HepG2 (cell line): ENCODE measurements around the gene VDAC1. TPM values are rescaled to one million over a fixed set of nuclear protein-coding genes. Genes with fewer than 3 reads are reported as not detected.
A peak's percentile ranks its signal among the peaks of the same experiment; 100 is the strongest.

Source experiments
- FOXC1 ChIP-seq: sonication (generic); formaldehyde crosslinking; IDR thresholded peaks from 2 replicates; pipeline ENCODE4 v1.8.0; 2022; ENCODE audit warnings: mild to moderate bottlenecking, missing genetic modification reagents, borderline replicate concordance
- HIVEP1 ChIP-seq: sonication (generic); formaldehyde crosslinking; IDR thresholded peaks from 2 replicates; pipeline ENCODE4 v1.4.0; 2020; ENCODE audit warnings: mild to moderate bottlenecking, missing genetic modification reagents
- HNF4A ChIP-seq: sonication (generic); formaldehyde crosslinking; IDR thresholded peaks from 2 replicates; pipeline ENCODE4 v1.4.0; 2020; ENCODE audit warnings: missing genetic modification reagents
- KMT2B ChIP-seq: IDR thresholded peaks from 2 replicates; pipeline ENCODE4 v1.6.1; 2016; ENCODE audit warnings: missing genetic modification reagents, missing compliant biosample characterization
- MXD4 ChIP-seq: IDR thresholded peaks from 2 replicates; pipeline ENCODE4 v1.6.1; 2016; ENCODE audit warnings: mild to moderate bottlenecking, missing biosample characterization, missing genetic modification reagents
- NFYC ChIP-seq: IDR thresholded peaks from 2 replicates; pipeline ENCODE4 v1.6.1; 2016; ENCODE audit warnings: missing genetic modification reagents, missing compliant biosample characterization
- NKX3-1 ChIP-seq: sonication (generic); formaldehyde crosslinking; IDR thresholded peaks from 2 replicates; pipeline ENCODE4 v1.5.0; 2020; ENCODE audit warnings: missing genetic modification reagents
- TARDBP ChIP-seq: sonication (generic); formaldehyde crosslinking; IDR thresholded peaks from 2 replicates; pipeline ENCODE4 v1.8.0; 2022; ENCODE audit warnings: mild to moderate bottlenecking, missing genetic modification reagents
- ZBTB38 ChIP-seq: sonication (generic); formaldehyde crosslinking; IDR thresholded peaks from 2 replicates; pipeline ENCODE4 v1.5.1; 2020; ENCODE audit warnings: mild to moderate bottlenecking, missing genetic modification reagents
- ZKSCAN8 ChIP-seq: IDR thresholded peaks from 2 replicates; pipeline ENCODE4 v1.6.1; 2016; ENCODE audit warnings: borderline replicate concordance, missing genetic modification reagents, missing compliant biosample characterization
- ZMYM2 ChIP-seq: sonication (generic); formaldehyde crosslinking; IDR thresholded peaks from 2 replicates; pipeline ENCODE4 v1.8.0; 2022; ENCODE audit warnings: mild to moderate bottlenecking, missing genetic modification reagents
- ZNF260 ChIP-seq: sonication (generic); formaldehyde crosslinking; IDR thresholded peaks from 2 replicates; pipeline ENCODE4 v1.4.0; 2020; ENCODE audit warnings: missing genetic modification reagents, low read depth, mild to moderate bottlenecking, borderline replicate concordance
- ZNF530 ChIP-seq: sonication (generic); formaldehyde crosslinking; IDR thresholded peaks from 2 replicates; pipeline ENCODE4 v1.5.0; 2020; ENCODE audit warnings: low read depth, mild to moderate bottlenecking, missing genetic modification reagents
- ZNF564 ChIP-seq: sonication (generic); formaldehyde crosslinking; IDR thresholded peaks from 2 replicates; pipeline ENCODE4 v1.8.1; 2023; ENCODE audit warnings: mild to moderate bottlenecking, missing genetic modification reagents
- polyA plus RNA-seq, 8 experiments: library from polyadenylated mRNA; depleted of rRNA in 3 of 8; stranded (reverse) in 7 of 8; unstranded in 1 of 8; fragments of >200 nt; fragmentation: Illumina TruSeq in 4 of 8; extraction: Trizol in 4 of 8; gene quantifications; 2 replicates each; pipeline versions ENCODE4 v1.2.1 to v1.2.3, GENCODE V29; 2011 to 2016; ENCODE audit warnings: low read depth in 4 of 8, missing spikeins in 1 of 8, mixed read lengths in 1 of 8; ENCODE audit not compliant: insufficient read depth in 1 of 8
- total RNA-seq, 5 experiments: library from RNA; depleted of rRNA; stranded (reverse); fragments of >200 nt; fragmentation: Illumina TruSeq; extraction: Trizol; gene quantifications; 2 replicates each; pipeline ENCODE4 v1.2.3, GENCODE V29; 2016; ENCODE audit warnings: low read depth in 1 of 5
- TF ChIP-seq, protein P1 (sequence below): sonication (generic); formaldehyde crosslinking; IDR thresholded peaks from 2 replicates; pipeline ENCODE4 v1.4.0; 2020; ENCODE audit warnings: low read depth, missing genetic modification reagents
- TF ChIP-seq, protein P2 (sequence below): IDR thresholded peaks from 2 replicates; pipeline ENCODE4 v1.6.1; 2018; ENCODE audit warnings: missing genetic modification reagents
- TF ChIP-seq, protein P3 (sequence below): sonication (generic); formaldehyde crosslinking; IDR thresholded peaks from 2 replicates; pipeline ENCODE4 v1.4.0; 2020; ENCODE audit warnings: mild to moderate bottlenecking, missing genetic modification reagents
- TF ChIP-seq, protein P4 (sequence below): sonication (generic); formaldehyde crosslinking; IDR thresholded peaks from 2 replicates; pipeline ENCODE4 v1.4.0; 2020; ENCODE audit warnings: mild to moderate bottlenecking, missing genetic modification reagents, borderline replicate concordance
- TF ChIP-seq, protein P5 (sequence below): IDR thresholded peaks from 2 replicates; pipeline ENCODE4 v1.6.1; 2016

VDAC1 gene
- total and polyA plus RNA-seq, 2 of the 13 experiments (the other 11 are each of a cell fraction or from before 2014, with no cell fraction given) = 112 to 380 TPM

DNA sequence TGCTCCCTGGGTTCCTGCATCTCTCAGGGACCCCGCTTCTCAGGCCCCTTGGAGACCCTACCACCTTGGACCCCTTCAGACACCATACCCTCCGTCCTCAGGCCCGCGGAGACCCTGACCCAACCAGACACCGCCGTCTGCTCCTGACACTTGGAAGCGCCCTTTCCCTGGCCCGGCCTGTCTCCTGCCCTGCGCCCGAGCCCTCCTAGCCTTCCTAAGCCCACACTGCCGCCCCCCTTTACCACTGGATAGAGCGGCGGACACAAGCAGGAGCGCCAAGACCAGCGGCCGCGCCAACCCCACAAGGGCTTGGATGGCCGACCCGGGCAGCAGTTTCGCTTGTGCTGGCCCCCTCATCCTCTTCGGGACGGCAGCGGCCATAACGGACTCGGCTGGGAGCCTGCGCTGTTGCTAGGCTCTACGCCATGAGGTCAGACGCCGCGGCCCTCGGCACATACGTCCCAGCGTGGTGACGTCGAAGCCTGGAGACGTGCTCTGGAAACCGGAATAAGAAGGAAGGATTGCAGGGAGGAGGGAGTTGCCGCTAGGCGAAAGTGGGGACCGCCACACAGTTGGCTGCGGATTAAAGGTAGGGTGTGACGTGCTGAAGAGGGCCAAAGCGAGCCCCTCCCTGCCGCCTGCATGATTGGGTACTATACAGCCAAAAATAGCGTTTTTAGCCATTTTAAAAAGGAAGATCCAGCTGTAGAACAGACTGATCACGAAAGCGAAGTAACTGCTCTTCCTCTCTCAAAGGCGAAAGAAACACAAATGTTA lies 36.4 kb downstream of the VDAC1 start, which contains the start of gene C5orf15 (continued):
- TF ChIP-seq, protein P1, sequence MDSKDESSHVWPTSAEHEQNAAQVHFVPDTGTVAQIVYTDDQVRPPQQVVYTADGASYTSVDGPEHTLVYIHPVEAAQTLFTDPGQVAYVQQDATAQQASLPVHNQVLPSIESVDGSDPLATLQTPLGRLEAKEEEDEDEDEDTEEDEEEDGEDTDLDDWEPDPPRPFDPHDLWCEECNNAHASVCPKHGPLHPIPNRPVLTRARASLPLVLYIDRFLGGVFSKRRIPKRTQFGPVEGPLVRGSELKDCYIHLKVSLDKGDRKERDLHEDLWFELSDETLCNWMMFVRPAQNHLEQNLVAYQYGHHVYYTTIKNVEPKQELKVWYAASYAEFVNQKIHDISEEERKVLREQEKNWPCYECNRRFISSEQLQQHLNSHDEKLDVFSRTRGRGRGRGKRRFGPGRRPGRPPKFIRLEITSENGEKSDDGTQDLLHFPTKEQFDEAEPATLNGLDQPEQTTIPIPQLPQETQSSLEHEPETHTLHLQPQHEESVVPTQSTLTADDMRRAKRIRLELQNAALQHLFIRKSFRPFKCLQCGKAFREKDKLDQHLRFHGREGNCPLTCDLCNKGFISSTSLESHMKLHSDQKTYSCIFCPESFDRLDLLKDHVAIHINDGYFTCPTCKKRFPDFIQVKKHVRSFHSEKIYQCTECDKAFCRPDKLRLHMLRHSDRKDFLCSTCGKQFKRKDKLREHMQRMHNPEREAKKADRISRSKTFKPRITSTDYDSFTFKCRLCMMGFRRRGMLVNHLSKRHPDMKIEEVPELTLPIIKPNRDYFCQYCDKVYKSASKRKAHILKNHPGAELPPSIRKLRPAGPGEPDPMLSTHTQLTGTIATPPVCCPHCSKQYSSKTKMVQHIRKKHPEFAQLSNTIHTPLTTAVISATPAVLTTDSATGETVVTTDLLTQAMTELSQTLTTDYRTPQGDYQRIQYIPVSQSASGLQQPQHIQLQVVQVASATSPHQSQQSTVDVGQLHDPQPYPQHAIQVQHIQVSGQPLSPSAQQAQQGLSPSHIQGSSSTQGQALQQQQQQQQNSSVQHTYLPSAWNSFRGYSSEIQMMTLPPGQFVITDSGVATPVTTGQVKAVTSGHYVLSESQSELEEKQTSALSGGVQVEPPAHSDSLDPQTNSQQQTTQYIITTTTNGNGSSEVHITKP (CRISPR knock-in tag) = peak; percentile 72; the same call in 1 of the 2 replicates
- peak; percentile 56; the same call in 1 of the 2 replicates for TF ChIP-seq NFYC (CRISPR knock-in tag)
- TF ChIP-seq, protein P2, sequence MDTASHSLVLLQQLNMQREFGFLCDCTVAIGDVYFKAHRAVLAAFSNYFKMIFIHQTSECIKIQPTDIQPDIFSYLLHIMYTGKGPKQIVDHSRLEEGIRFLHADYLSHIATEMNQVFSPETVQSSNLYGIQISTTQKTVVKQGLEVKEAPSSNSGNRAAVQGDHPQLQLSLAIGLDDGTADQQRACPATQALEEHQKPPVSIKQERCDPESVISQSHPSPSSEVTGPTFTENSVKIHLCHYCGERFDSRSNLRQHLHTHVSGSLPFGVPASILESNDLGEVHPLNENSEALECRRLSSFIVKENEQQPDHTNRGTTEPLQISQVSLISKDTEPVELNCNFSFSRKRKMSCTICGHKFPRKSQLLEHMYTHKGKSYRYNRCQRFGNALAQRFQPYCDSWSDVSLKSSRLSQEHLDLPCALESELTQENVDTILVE (CRISPR knock-in tag) = peak; percentile 69
- peak; percentile 89 for TF ChIP-seq KMT2B
- peak; percentile 58; the same call in 1 of the 2 replicates for TF ChIP-seq FOXC1 (CRISPR knock-in tag)
- TF ChIP-seq HNF4A = no peak
- 0 out of 2 replicates have a peak, but pooled peaks have one; percentile 64 for TF ChIP-seq ZNF564
- no peak for TF ChIP-seq NKX3-1
- no peak for TF ChIP-seq ZMYM2 (CRISPR knock-in tag)
- 0 out of 2 replicates have a peak, but pooled peaks have one; percentile 37 for TF ChIP-seq ZBTB38 (CRISPR knock-in tag)
- no peak for TF ChIP-seq ZNF260 (CRISPR knock-in tag)
- TF ChIP-seq, protein P3, sequence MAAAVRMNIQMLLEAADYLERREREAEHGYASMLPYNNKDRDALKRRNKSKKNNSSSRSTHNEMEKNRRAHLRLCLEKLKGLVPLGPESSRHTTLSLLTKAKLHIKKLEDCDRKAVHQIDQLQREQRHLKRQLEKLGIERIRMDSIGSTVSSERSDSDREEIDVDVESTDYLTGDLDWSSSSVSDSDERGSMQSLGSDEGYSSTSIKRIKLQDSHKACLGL (CRISPR knock-in tag) = no peak
- TF ChIP-seq, protein P4, sequence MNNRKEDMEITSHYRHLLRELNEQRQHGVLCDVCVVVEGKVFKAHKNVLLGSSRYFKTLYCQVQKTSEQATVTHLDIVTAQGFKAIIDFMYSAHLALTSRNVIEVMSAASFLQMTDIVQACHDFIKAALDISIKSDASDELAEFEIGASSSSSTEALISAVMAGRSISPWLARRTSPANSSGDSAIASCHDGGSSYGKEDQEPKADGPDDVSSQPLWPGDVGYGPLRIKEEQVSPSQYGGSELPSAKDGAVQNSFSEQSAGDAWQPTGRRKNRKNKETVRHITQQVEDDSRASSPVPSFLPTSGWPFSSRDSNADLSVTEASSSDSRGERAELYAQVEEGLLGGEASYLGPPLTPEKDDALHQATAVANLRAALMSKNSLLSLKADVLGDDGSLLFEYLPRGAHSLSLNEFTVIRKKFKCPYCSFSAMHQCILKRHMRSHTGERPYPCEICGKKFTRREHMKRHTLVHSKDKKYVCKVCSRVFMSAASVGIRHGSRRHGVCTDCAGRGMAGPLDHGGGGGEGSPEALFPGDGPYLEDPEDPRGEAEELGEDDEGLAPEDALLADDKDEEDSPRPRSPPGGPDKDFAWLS (CRISPR knock-in tag) = no peak
- peak; percentile 82; the same call in 1 of the 2 replicates for TF ChIP-seq MXD4 (CRISPR knock-in tag)
- TF ChIP-seq, protein P5, sequence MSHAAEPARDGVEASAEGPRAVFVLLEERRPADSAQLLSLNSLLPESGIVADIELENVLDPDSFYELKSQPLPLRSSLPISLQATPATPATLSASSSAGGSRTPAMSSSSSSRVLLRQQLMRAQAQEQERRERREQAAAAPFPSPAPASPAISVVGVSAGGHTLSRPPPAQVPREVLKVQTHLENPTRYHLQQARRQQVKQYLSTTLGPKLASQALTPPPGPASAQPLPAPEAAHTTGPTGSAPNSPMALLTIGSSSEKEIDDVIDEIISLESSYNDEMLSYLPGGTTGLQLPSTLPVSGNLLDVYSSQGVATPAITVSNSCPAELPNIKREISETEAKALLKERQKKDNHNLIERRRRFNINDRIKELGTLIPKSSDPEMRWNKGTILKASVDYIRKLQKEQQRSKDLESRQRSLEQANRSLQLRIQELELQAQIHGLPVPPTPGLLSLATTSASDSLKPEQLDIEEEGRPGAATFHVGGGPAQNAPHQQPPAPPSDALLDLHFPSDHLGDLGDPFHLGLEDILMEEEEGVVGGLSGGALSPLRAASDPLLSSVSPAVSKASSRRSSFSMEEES (CRISPR knock-in tag) = no peak
- TF ChIP-seq ZKSCAN8 (CRISPR knock-in tag) = peak; percentile 76; the same call in 1 of the 2 replicates
- TF ChIP-seq HIVEP1 (CRISPR knock-in tag) = peak; percentile 85
- TF ChIP-seq ZNF530 (CRISPR knock-in tag) = no peak
- TF ChIP-seq TARDBP = peak; percentile 72
